Measurements from ENCODE around the gene TMEM88. TPM values are rescaled to one million over a fixed set of nuclear protein-coding genes. Genes with fewer than 3 reads are reported as not detected.

TMEM88 gene
- total RNA-seq, 1 donor, result 0.36 TPM

DNA sequence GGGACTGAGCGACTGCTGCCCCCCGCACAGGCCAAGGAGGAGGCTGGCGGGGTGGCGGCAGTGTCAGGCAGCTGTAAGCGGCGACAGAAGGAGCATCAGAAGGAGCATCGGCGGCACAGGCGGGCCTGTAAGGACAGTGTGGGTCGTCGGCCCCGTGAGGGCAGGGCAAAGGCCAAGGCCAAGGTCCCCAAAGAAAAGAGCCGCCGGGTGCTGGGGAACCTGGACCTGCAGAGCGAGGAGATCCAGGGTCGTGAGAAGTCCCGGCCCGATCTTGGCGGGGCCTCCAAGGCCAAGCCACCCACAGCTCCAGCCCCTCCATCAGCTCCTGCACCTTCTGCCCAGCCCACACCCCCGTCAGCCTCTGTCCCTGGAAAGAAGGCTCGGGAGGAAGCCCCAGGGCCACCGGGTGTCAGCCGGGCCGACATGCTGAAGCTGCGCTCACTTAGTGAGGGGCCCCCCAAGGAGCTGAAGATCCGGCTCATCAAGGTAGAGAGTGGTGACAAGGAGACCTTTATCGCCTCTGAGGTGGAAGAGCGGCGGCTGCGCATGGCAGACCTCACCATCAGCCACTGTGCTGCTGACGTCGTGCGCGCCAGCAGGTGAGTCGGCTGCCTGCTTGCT lies 5.6 kb upstream of the TMEM88 start:
- no peak overlapping the region for H3K4me2 ChIP-seq (ENCODE audit: insufficient read depth, low read length)
- H3K36me3 ChIP-seq (ENCODE audit: insufficient read depth, low read length), result peaks cover 46% of the 10 kb centered on the region
- peaks cover 30% of the 10 kb centered on the region for H3K79me2 ChIP-seq (ENCODE audit: insufficient read depth, low read length)
- TF ChIP-seq, protein P1, sequence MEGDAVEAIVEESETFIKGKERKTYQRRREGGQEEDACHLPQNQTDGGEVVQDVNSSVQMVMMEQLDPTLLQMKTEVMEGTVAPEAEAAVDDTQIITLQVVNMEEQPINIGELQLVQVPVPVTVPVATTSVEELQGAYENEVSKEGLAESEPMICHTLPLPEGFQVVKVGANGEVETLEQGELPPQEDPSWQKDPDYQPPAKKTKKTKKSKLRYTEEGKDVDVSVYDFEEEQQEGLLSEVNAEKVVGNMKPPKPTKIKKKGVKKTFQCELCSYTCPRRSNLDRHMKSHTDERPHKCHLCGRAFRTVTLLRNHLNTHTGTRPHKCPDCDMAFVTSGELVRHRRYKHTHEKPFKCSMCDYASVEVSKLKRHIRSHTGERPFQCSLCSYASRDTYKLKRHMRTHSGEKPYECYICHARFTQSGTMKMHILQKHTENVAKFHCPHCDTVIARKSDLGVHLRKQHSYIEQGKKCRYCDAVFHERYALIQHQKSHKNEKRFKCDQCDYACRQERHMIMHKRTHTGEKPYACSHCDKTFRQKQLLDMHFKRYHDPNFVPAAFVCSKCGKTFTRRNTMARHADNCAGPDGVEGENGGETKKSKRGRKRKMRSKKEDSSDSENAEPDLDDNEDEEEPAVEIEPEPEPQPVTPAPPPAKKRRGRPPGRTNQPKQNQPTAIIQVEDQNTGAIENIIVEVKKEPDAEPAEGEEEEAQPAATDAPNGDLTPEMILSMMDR (IDR thresholded peaks at IDR 0.05; ENCODE audit: extremely low read depth, low read depth, low read length), result no peak
- H3K4me1 ChIP-seq (ENCODE audit: insufficient read depth, low read length), result peaks cover 10% of the 10 kb centered on the region
- peaks cover 36% of the 10 kb centered on the region for H4K20me1 ChIP-seq (ENCODE audit: insufficient read depth, low read length)
- no peaks in the 10 kb centered on the region for H3K9me3 ChIP-seq (ENCODE audit: low read depth, low read length)
- H3K4me3 ChIP-seq (ENCODE audit: insufficient read depth, low read length), result no peak overlapping the region
- DNase-seq (ENCODE audit: insufficient read length, low spot score, missing footprints), result no peak
- H3K27me3 ChIP-seq (ENCODE audit: insufficient read depth, low read length), result no peaks in the 10 kb centered on the region
- no peak overlapping the region for H2AFZ ChIP-seq (ENCODE audit: low read length)
- H3K27ac ChIP-seq (ENCODE audit: low read depth, low read length), result no peak overlapping the region

DNA sequence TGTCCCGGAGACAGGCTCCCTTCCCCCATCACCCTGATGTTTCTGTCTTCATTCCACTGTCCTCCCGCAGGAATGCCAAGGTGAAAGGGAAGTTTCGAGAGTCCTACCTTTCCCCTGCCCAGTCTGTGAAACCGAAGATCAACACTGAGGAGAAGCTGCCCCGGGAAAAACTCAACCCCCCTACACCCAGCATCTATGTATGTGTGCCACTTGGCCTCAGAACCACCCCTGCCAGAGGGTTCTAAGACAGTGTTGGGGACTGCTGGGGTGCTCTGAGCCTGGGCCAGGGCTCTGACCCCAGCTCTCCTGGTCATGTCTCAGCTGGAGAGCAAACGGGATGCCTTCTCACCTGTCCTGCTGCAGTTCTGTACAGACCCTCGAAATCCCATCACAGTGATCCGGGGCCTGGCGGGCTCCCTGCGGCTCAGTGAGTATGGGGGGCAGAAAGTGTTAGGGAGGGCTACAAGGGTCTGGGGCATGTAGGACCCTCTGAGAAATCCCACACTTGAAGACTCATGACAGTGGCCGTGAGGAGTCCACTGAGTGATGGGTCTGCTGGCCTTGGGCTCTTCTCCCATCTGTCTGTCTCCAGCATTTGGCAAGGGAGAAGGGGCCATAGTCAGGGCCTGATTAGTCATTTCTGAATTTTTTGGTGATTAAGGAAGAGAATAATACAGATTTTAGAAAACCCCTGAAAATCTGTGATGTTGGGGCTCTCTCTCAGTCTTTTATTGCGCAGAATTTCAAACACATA lies 4.9 kb upstream of the TMEM88 start:
- H3K4me1 ChIP-seq (ENCODE audit: insufficient read depth, low read length), result peaks cover 8% of the 10 kb centered on the region
- H3K27me3 ChIP-seq (ENCODE audit: insufficient read depth, low read length), result no peaks in the 10 kb centered on the region
- no peak overlapping the region for H3K4me3 ChIP-seq (ENCODE audit: insufficient read depth, low read length)
- H3K36me3 ChIP-seq (ENCODE audit: insufficient read depth, low read length), result peaks cover 46% of the 10 kb centered on the region
- peaks cover 36% of the 10 kb centered on the region for H4K20me1 ChIP-seq (ENCODE audit: insufficient read depth, low read length)
- H2AFZ ChIP-seq (ENCODE audit: low read length), result no peak overlapping the region
- no peak overlapping the region for H3K27ac ChIP-seq (ENCODE audit: low read depth, low read length)
- DNase-seq (ENCODE audit: insufficient read length, low spot score, missing footprints), result no peak
- no peak overlapping the region for H3K4me2 ChIP-seq (ENCODE audit: insufficient read depth, low read length)
- peaks cover 26% of the 10 kb centered on the region for H3K79me2 ChIP-seq (ENCODE audit: insufficient read depth, low read length)
- H3K9me3 ChIP-seq (ENCODE audit: low read depth, low read length), result no peaks in the 10 kb centered on the region
- TF ChIP-seq, protein P1 (IDR thresholded peaks at IDR 0.05; ENCODE audit: extremely low read depth, low read depth, low read length), result no peak

DNA sequence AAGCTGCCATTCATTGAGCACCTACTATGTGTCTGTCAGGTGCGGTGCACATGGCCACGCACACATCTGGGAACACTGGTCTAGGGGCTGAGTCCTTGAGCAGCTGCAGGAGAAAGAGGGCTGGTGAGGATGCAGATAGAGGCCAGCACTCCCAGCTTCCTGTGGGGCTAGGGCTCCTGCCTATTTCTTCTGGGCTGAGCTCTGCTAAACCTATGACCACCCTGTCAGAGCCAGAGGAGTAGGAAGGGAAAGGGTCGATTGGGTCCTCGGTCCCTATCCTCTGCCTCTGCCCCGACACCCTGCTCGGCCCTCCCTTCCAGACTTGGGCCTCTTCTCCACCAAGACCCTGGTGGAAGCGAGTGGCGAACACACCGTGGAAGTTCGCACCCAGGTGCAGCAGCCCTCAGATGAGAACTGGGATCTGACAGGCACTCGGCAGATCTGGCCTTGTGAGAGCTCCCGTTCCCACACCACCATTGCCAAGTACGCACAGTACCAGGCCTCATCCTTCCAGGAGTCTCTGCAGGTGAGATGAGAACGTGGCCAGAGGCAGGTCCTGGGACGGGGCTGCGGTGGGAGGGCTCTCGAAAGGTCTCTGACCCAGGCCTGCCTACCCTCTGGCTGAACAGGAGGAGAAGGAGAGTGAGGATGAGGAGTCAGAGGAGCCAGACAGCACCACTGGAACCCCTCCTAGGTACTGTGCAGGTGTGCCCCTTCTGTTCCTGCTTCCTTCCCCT lies 4.0 kb upstream of the TMEM88 start:
- H3K79me2 ChIP-seq (ENCODE audit: insufficient read depth, low read length), result peaks cover 18% of the 10 kb centered on the region
- H3K4me2 ChIP-seq (ENCODE audit: insufficient read depth, low read length), result no peak overlapping the region
- no peaks in the 10 kb centered on the region for H3K27me3 ChIP-seq (ENCODE audit: insufficient read depth, low read length)
- no peak overlapping the region for H3K4me3 ChIP-seq (ENCODE audit: insufficient read depth, low read length)
- H2AFZ ChIP-seq (ENCODE audit: low read length), result no peak overlapping the region
- H3K27ac ChIP-seq (ENCODE audit: low read depth, low read length), result no peak overlapping the region
- H3K9me3 ChIP-seq (ENCODE audit: low read depth, low read length), result no peaks in the 10 kb centered on the region
- H3K36me3 ChIP-seq (ENCODE audit: insufficient read depth, low read length), result peaks cover 46% of the 10 kb centered on the region
- DNase-seq (ENCODE audit: insufficient read length, low spot score, missing footprints), result no peak
- peaks cover 9% of the 10 kb centered on the region for H3K4me1 ChIP-seq (ENCODE audit: insufficient read depth, low read length)
- TF ChIP-seq, protein P1 (IDR thresholded peaks at IDR 0.05; ENCODE audit: extremely low read depth, low read depth, low read length), result no peak
- H4K20me1 ChIP-seq (ENCODE audit: insufficient read depth, low read length), result peaks cover 27% of the 10 kb centered on the region
